22Rv1 (cell line): ENCODE measurements around the gene ZNF500.

Experiments used
- H3K27ac ChIP-seq: fragments of 450-650 bp; 2 replicates; pipeline ENCODE4 v1.5.1; 2017
- ZFX ChIP-seq: fragments of 450-650 bp; IDR thresholded peaks from 2 replicates; pipeline ENCODE4 v1.6.1; 2017; ENCODE audit warnings: antibody characterized with exemption, borderline replicate concordance
- TF ChIP-seq, protein P1 (sequence below): fragments of 450-650 bp; IDR thresholded peaks from 2 replicates; pipeline ENCODE4 v1.5.1; 2017; ENCODE audit warnings: mild to moderate bottlenecking

ZNF500 gene

DNA sequence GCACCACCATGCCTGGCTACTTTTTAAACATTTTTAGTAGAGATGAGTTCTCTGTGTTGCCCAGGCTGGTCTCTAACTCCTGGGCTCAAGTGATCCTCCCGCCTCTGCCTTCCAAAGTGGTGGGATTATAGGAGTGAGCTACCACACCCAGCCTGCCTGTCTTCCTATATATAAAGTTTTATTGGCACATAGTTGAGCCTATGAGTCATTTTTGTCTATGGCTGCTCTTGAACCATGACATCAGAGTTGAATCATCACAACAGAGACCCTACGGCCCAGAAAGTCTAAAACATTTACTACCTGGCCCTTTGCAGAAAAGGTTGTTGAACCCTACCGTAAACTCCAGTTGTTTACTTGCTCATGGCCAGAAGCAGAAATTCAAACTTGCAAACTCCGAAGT, 13.3 kb upstream of the ZNF500 start:
- no peak overlapping the region for H3K27ac ChIP-seq
- TF ChIP-seq, protein P1, sequence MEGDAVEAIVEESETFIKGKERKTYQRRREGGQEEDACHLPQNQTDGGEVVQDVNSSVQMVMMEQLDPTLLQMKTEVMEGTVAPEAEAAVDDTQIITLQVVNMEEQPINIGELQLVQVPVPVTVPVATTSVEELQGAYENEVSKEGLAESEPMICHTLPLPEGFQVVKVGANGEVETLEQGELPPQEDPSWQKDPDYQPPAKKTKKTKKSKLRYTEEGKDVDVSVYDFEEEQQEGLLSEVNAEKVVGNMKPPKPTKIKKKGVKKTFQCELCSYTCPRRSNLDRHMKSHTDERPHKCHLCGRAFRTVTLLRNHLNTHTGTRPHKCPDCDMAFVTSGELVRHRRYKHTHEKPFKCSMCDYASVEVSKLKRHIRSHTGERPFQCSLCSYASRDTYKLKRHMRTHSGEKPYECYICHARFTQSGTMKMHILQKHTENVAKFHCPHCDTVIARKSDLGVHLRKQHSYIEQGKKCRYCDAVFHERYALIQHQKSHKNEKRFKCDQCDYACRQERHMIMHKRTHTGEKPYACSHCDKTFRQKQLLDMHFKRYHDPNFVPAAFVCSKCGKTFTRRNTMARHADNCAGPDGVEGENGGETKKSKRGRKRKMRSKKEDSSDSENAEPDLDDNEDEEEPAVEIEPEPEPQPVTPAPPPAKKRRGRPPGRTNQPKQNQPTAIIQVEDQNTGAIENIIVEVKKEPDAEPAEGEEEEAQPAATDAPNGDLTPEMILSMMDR: no peak
- TF ChIP-seq ZFX: no peak

DNA sequence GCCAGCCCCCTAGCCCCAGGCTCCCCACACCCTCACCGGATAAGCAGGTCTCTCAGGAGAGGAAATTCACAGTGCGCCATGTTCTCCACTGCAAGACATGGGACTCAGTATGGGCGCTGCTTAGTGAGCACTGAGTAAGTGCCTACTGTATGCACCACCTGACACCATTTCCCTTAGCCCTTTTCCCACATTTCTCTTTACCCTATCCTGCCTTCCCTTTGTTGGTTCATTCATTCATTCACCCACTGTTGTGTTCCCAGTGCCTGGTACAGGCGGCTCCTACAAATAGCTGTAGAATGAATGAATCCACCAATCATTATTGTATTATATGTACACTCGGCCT, 11.1 kb upstream of the ZNF500 start:
- no peak for TF ChIP-seq ZFX
- TF ChIP-seq, protein P1: no peak

DNA sequence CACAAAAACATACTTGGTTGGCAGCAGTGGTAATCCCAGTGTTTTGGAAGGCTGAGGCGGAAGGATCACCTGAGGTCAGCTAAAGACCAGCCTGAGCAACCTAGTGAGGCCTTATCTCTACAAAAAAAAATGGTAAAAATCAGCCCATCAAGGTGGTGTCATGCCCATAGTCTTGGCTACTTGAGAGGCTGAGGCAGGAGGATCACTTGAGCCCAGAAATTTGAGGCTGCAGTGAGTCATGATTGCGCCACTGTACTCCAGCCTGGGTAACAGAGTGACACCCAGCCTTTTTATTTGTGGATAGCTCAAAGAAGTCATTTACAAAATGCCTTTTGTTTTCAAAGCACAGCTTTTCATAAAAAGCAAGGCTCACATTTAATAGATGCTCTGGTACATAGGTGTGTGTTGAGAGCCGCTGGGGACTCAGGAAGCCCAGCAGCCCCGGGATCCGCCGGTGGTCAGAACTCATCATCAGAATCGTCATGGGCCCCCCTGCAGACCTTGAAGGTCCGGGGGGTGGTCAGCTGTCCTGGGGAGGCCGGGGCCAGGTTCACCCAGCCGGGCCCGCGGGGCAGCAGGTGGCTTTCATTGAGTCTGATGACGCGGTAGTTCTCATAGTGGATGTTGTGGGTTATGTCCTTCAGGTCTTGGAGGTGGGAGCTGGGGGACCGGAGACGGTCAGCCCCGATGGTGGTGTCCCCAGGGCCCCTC, 10.5 kb upstream of the ZNF500 start:
- H3K27ac ChIP-seq: no peak overlapping the region
- TF ChIP-seq, protein P1: no peak
- TF ChIP-seq ZFX: no peak

More for the DNA sequence above, 11.1 kb upstream of the ZNF500 start:
- no peak overlapping the region for H3K27ac ChIP-seq

DNA sequence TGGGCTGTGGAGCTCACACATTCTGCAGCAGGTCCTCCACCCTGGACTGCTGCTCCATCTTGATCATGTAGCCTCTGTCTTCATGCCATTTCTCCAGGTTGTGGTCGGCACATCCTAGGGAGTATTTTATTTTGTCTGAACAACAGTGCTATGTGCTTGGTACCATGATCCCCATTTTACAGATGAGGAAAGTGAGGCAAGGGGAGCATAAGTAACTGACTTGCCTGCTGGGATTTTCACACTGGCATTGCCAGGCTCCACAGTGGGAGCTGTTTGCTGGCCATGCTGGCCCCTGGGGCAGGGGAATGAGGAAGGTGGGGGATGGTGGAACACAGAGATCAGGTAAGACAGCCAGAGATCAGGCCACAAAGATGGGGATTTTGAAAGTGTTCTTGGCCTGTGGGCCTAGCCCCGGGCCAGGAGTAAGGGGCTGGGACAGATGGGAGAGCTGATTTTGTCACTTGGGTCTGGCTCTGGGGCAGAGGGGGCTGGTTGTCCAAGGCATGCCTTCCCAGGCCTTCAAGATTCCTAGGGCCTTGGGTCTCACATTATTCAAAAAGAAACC, 9.3 kb upstream of the ZNF500 start:
- no peak for TF ChIP-seq ZFX
- TF ChIP-seq, protein P1: no peak
- H3K27ac ChIP-seq: no peak overlapping the region

DNA sequence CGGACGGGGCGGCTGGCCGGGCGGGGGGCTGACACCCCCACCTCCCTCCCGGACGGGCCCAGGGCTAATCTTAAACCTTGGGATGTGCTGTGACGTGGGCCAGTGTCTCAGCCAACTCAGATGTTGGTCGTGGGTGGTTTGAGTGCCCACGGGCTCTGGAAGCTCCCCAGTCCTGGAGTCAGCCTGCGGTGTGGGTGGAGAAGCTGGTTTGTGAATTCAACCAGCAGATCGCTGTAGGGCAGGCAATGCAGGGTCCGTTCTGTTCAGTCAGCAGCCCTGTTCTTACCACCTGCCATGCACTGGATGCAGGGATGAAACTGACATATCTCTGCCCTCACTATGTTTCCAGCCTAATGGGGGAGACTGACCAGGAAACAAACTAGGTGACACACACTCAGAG, 8.0 kb upstream of the ZNF500 start:
- TF ChIP-seq, protein P1: no peak
- no peak for TF ChIP-seq ZFX
- H3K27ac ChIP-seq: no peak overlapping the region

DNA sequence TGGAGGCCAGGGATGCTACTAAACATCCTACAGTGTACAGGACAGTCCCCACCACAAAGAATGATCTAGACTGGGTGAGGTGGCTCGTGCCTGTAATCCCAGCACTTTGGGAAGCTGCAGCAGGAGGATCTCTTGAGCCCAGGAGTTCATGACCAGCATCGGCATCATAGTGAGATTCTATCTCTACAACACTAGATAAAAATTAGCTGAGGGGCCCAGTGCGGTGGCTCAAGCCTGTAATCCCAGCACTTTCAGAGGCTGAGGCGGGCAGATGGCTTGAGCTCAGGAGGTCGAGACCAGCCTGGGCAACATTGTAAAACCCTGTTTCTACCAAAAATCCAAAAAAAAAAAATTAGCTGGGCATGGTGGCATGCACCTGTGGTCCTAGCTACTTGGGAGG, 5.4 kb upstream of the ZNF500 start:
- no peak for TF ChIP-seq ZFX
- TF ChIP-seq, protein P1: no peak
- no peak overlapping the region for H3K27ac ChIP-seq

DNA sequence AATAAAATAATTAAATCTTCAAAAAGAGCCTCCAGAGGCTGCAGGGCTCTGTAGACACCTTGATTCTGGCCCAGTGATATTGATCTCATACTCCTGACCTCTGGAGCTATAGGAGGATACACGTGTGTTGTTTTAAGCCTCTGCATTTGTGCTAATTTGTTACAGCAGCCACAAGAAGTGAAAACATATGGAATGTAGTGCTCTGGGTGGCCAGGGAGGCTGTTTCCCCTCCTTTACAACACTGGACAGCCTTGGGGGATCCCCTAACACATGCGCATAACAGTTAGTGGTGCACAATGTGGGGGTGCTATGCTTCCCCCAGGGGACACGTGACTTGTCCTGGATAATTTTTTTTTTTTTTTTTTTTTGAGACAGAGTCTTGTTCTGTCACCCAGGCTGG, 4.7 kb upstream of the ZNF500 start:
- TF ChIP-seq, protein P1: no peak
- no peak for TF ChIP-seq ZFX
- no peak overlapping the region for H3K27ac ChIP-seq
